Stimulated activated naive CD4-positive, alpha-beta T cell treated with Interleukin-2 at 50 U/mL for 16 hours (primary cell): ENCODE results near the gene UNC50.

ENCODE experiments used
- DNase-seq: peaks from one replicate; lab custom pipeline; 2025; lab: John Stamatoyannopoulos, UW

The UNC50 gene

DNA sequence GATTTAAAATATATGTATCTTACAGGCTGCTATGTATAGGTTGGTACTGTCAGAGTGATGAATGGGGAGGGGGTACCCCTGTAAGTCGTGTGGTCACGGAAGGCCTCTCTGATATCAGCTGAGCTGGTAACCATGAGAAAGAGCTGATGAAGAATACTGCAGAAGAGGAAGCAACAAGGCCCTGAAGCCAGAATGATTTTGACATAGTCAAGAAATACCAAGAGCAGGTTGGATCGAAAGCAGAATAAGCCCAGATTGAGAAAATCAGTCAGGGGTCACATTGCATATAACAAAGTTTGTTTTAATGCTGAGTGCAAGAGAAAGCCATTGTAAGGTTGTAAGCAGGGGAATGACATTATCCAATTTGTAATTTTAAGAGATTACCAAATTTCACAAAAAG is 57.3 kb downstream of the UNC50 start:
- DNase-seq: no peak
